Measurements from ENCODE around the gene AJM1. TPM values are rescaled to one million over a fixed set of nuclear protein-coding genes. Genes with fewer than 3 reads are reported as not detected.

Gene AJM1
- total RNA-seq, 1 experiment from 2014 or later: 1.8 TPM

GRCh38 chr9:136858844-136859757 lies 16.8 kb downstream of the AJM1 start:
- Histone ChIP-seq H2BK5ac (ENCODE audit: insufficient read length, low read length) (no peak overlapping the region), H3K27me3 (ENCODE audit: insufficient read depth, low read length) (no peaks in the 10 kb centered on the region), H3K9ac (ENCODE audit: extremely low read depth, insufficient read length, low read length) (no peak overlapping the region), H4K8ac (replicated peaks; ENCODE audit: insufficient read length, low read depth, low read length) (no peak overlapping the region), H3K79me2 (ENCODE audit: insufficient read depth, low read length) (no peaks in the 10 kb centered on the region), H3T11ph (ENCODE audit: low read length) (no peak overlapping the region), H3K18ac (ENCODE audit: insufficient read length, low read depth, low read length) (no peak overlapping the region), H2BK12ac (ENCODE audit: insufficient read length, low read depth, low read length) (no peak overlapping the region), H3K27ac (ENCODE audit: insufficient read length, low read depth, low read length) (no peak overlapping the region), H4K91ac (ENCODE audit: insufficient read length, low read depth, low read length) (no peak overlapping the region), H3K56ac (ENCODE audit: insufficient read length, low read depth, low read length) (no peak overlapping the region), H3K79me1 (ENCODE audit: insufficient read depth, low read depth, low read length, poor library complexity, severe bottlenecking) (no peaks in the 10 kb centered on the region), H3K23me2 (ENCODE audit: insufficient read length, low read depth, low read length, poor library complexity, severe bottlenecking) (no peaks in the 10 kb centered on the region), H2AK5ac (ENCODE audit: insufficient read length, low read length) (no peak overlapping the region), H3K4ac (ENCODE audit: low read depth, low read length) (no peak overlapping the region), H3K4me2 (ENCODE audit: insufficient read depth, insufficient read length, low read length) (no peak overlapping the region), H3K14ac (ENCODE audit: insufficient read depth, low read length) (no peak overlapping the region), H3K9me3 (ENCODE audit: control insufficient read depth, low read depth, low read length) (no peaks in the 10 kb centered on the region), H3K23ac (ENCODE audit: insufficient read length, low read depth, low read length) (no peak overlapping the region), H4K5ac (ENCODE audit: insufficient read length, low read depth, low read length) (no peak overlapping the region), H2BK20ac (ENCODE audit: low read depth, low read length, poor library complexity, severe bottlenecking) (no peak overlapping the region), H2BK15ac (ENCODE audit: low read depth, low read length) (no peak overlapping the region), H2AFZ (ENCODE audit: low read length) (no peak overlapping the region), H2BK120ac (ENCODE audit: low read depth, low read length, poor library complexity, severe bottlenecking) (no peak overlapping the region), H4K20me1 (ENCODE audit: control insufficient read depth, insufficient read depth, insufficient read length) (no peaks in the 10 kb centered on the region), H3K4me1 (ENCODE audit: insufficient read depth, low read length) (no peaks in the 10 kb centered on the region)
- peaks cover 13 to 35% (median 29%) of the 10 kb centered on the region in 3 experiments for H3K36me3 Mint-ChIP-seq (ENCODE audit: insufficient read depth in 1 of 3, low read depth in 3 of 3)
- no peak overlapping the region for H3K4me3 Mint-ChIP-seq
- H3K9me3 Mint-ChIP-seq: no peaks in the 10 kb centered on the region
- H3K27ac Mint-ChIP-seq: no peak overlapping the region
- TF ChIP-seq, protein P1, sequence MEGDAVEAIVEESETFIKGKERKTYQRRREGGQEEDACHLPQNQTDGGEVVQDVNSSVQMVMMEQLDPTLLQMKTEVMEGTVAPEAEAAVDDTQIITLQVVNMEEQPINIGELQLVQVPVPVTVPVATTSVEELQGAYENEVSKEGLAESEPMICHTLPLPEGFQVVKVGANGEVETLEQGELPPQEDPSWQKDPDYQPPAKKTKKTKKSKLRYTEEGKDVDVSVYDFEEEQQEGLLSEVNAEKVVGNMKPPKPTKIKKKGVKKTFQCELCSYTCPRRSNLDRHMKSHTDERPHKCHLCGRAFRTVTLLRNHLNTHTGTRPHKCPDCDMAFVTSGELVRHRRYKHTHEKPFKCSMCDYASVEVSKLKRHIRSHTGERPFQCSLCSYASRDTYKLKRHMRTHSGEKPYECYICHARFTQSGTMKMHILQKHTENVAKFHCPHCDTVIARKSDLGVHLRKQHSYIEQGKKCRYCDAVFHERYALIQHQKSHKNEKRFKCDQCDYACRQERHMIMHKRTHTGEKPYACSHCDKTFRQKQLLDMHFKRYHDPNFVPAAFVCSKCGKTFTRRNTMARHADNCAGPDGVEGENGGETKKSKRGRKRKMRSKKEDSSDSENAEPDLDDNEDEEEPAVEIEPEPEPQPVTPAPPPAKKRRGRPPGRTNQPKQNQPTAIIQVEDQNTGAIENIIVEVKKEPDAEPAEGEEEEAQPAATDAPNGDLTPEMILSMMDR (conservative IDR thresholded peaks at IDR 0.05): no peak
- DNase-seq: no peak
- H3K27me3 Mint-ChIP-seq (ENCODE audit: low read depth): no peaks in the 10 kb centered on the region; the same call in 1 of the 2 replicates
- no CpG with 5 or more reads among the region's 20 CpGs for WGBS (ENCODE audit: extremely low coverage, insufficient read length, low lambda C conversion rate)
- H3K4me1 Mint-ChIP-seq: no peaks in the 10 kb centered on the region
